DMS53 (cell line): Measurements from ENCODE around the gene DUOX1.
"Not testable (repeated sequence)": the region's sequence is repeated elsewhere in the genome, so short reads cannot be mapped to it uniquely, and the experiment has no call there.

Experiments used
- DNase-seq: peaks from one replicate; lab custom pipeline; 2025; lab: John Stamatoyannopoulos, UW

Gene DUOX1

GRCh38 chr15:45129651-45130129, at the start of gene DUOX1, which contains the start of gene DUOXA1:
TSS of gene DUOX1 (plus strand) at chr15:45129994. CDS start at chr15:45131967, 1,973 bp downstream.
TSS of gene DUOXA1 (minus strand) at chr15:45129879. CDS start at chr15:45123014, 6,865 bp downstream.
- DNase-seq: peak; percentile 40

GRCh38 chr15:45080593-45080992, 49.2 kb upstream of the DUOX1 start:
- DNase-seq: not testable (repeated sequence)

- DNase-seq: not testable (repeated sequence)
Measured at GRCh38 chr15:45082412-45082811, 47.4 kb upstream of the DUOX1 start.

GRCh38 chr15:45083223-45083622, 46.6 kb upstream of the DUOX1 start:
- DNase-seq: no peak

GRCh38 chr15:45084163-45084562, 45.6 kb upstream of the DUOX1 start:
- no peak for DNase-seq

- no peak for DNase-seq
Measured at GRCh38 chr15:45087513-45087912, 42.3 kb upstream of the DUOX1 start.

- no peak for DNase-seq
Measured at GRCh38 chr15:45088801-45089711, 40.7 kb upstream of the DUOX1 start.

GRCh38 chr15:45089712-45090373, 40.0 kb upstream of the DUOX1 start:
- DNase-seq: no peak

GRCh38 chr15:45091161-45091560, 38.6 kb upstream of the DUOX1 start:
- no peak for DNase-seq

GRCh38 chr15:45091576-45091975, 38.2 kb upstream of the DUOX1 start:
- DNase-seq: no peak

- no peak for DNase-seq
Measured at GRCh38 chr15:45093013-45093412, 36.8 kb upstream of the DUOX1 start.

- DNase-seq: no peak
Measured at GRCh38 chr15:45093622-45094357, 36.0 kb upstream of the DUOX1 start.

GRCh38 chr15:45094358-45094730, 35.5 kb upstream of the DUOX1 start:
- no peak for DNase-seq

- no peak for DNase-seq
Measured at GRCh38 chr15:45095661-45096060, 34.1 kb upstream of the DUOX1 start.

- DNase-seq: no peak
Measured at GRCh38 chr15:45097466-45097865, 32.3 kb upstream of the DUOX1 start.

- DNase-seq: no peak
Measured at GRCh38 chr15:45099549-45100165, 30.1 kb upstream of the DUOX1 start.

GRCh38 chr15:45100884-45101625, 28.7 kb upstream of the DUOX1 start:
- no peak for DNase-seq

- no peak for DNase-seq
Measured at GRCh38 chr15:45101749-45102148, 28.0 kb upstream of the DUOX1 start.

GRCh38 chr15:45102226-45102625, 27.6 kb upstream of the DUOX1 start:
- no peak for DNase-seq

GRCh38 chr15:45104170-45104569, 25.6 kb upstream of the DUOX1 start:
- not testable (repeated sequence) for DNase-seq

- no peak for DNase-seq
Measured at GRCh38 chr15:45105586-45105985, 24.2 kb upstream of the DUOX1 start.
